PFSK-1 (cell line): ENCODE measurements around the gene TRIM43.

Experiments
- FOXP2 ChIP-seq: optimal IDR thresholded peaks from 2 replicates; pipeline ENCODE3; 2011; ENCODE audit warnings: borderline replicate concordance, control low read depth, inconsistent platforms; ENCODE audit not compliant: insufficient read depth; ENCODE audit errors: extremely low read length, extremely low read depth
- POLR2AphosphoS5 ChIP-seq: IDR thresholded peaks from 2 replicates; pipeline ENCODE4 v1.6.1; 2012; ENCODE audit warnings: low read depth, mild to moderate bottlenecking, control low read depth, low read length, moderate library complexity
- REST ChIP-seq, 2 experiments: IDR thresholded peaks; 2 replicates each; pipeline versions ENCODE4 v1.6.1 to v1.8.0; 2011 to 2012; ENCODE audit warnings: low read depth in 2 of 2, low read length in 2 of 2, control low read depth in 1 of 2, inconsistent platforms in 1 of 2, mild to moderate bottlenecking in 1 of 2, moderate library complexity in 1 of 2; ENCODE audit not compliant: insufficient read depth in 1 of 2
- SIN3A ChIP-seq: IDR thresholded peaks from 2 replicates; pipeline ENCODE4 v1.6.1; 2012; ENCODE audit warnings: mild to moderate bottlenecking, low read length, moderate library complexity, borderline replicate concordance; ENCODE audit not compliant: insufficient read depth
- TAF1 ChIP-seq: IDR thresholded peaks from 2 replicates; pipeline ENCODE4 v1.6.1; 2012; ENCODE audit warnings: low read length, control low read depth, borderline replicate concordance; ENCODE audit not compliant: insufficient read depth

Gene TRIM43

GRCh38 chr2:95575857-95576256 is 15.9 kb upstream of the TRIM43 start:
- TF ChIP-seq SIN3A (no peak), TAF1 (no peak), REST (IDR thresholded peaks at IDR 0.05; ENCODE audit: insufficient read depth in 1 of 2, low read depth in 2 of 2, low read length in 2 of 2) (no peak), FOXP2 (no peak), POLR2AphosphoS5 (no peak)

- no peak for TF ChIP-seq TAF1
- TF ChIP-seq FOXP2: no peak
- TF ChIP-seq POLR2AphosphoS5: no peak
- TF ChIP-seq REST (IDR thresholded peaks at IDR 0.05; ENCODE audit: insufficient read depth in 1 of 2, low read depth in 2 of 2, low read length in 2 of 2): no peak
- TF ChIP-seq SIN3A: no peak
These were observed 13.3 kb upstream of the TRIM43 start for GRCh38 chr2:95578539-95578938.
